OCI-LY3 (cell line): ENCODE data around the gene TMEM35B.
A peak's percentile ranks its signal among the peaks of the same experiment; 100 is the strongest.
"Not testable (repeated sequence)": the region's sequence is repeated elsewhere in the genome, so short reads cannot be mapped to it uniquely, and the experiment has no call there.

Source experiments
- H2AFZ ChIP-seq: fragments of 200-600, 300-600 bp; shearing (Covaris generic); 2 replicates; pipeline ENCODE4 v1.6.0; 2014; ENCODE audit warnings: antibody characterized with exemption, low read depth, low read length
- H3K27ac ChIP-seq: fragments of 200-600, 300-600 bp; sonication (generic); 2 replicates; pipeline ENCODE4 v1.5.1; 2014; ENCODE audit warnings: mild to moderate bottlenecking, low read length, moderate library complexity, mixed read lengths
- H3K27me3 ChIP-seq: fragments of 200-600, 300-600 bp; sonication (generic); 2 replicates; pipeline ENCODE4 v1.6.1; 2014; ENCODE audit warnings: low read depth, low read length, mixed read lengths
- H3K36me3 ChIP-seq: fragments of 200-600, 300-600 bp; sonication (generic); replicated peaks from 2 replicates; pipeline ENCODE3; 2014; ENCODE audit warnings: low read depth, low read length, mixed read lengths
- H3K4me1 ChIP-seq: fragments of 300-600, 200-600 bp; sonication (generic); 2 replicates; pipeline ENCODE4 v1.6.1; 2014; ENCODE audit warnings: low read length, mixed read lengths
- H3K4me2 ChIP-seq: fragments of 200-600, 300-600 bp; sonication (generic); 2 replicates; pipeline ENCODE4 v1.6.1; 2014; ENCODE audit warnings: low read length, mixed read lengths
- H3K4me3 ChIP-seq: fragments of 300-600, 200-600 bp; sonication (generic); 2 replicates; pipeline ENCODE4 v1.5.1; 2014; ENCODE audit warnings: antibody characterized with exemption, mild to moderate bottlenecking, low read length, moderate library complexity
- H3K79me2 ChIP-seq: fragments of 300-600, 200-600 bp; shearing (Covaris generic); 2 replicates; pipeline ENCODE4 v1.6.1; 2014; ENCODE audit warnings: mild to moderate bottlenecking, low read length, mixed read lengths
- H3K9ac ChIP-seq: fragments of 300-600, 200-600 bp; shearing (Covaris generic); 2 replicates; pipeline ENCODE4 v1.6.0; 2014; ENCODE audit warnings: mild to moderate bottlenecking, low read length, moderate library complexity
- H3K9me3 ChIP-seq: fragments of 200-600, 300-600 bp; shearing (Covaris generic); 2 replicates; pipeline ENCODE4 v1.6.1; 2014; ENCODE audit warnings: low read length, mixed read lengths; ENCODE audit not compliant: insufficient read depth
- H4K20me1 ChIP-seq: fragments of 200-600, 300-600 bp; sonication (generic); 2 replicates; pipeline ENCODE4 v1.6.1; 2016; ENCODE audit warnings: low read length, mixed read lengths; ENCODE audit not compliant: insufficient read depth
- EZH2phosphoT487 ChIP-seq: fragments of 200-600 bp; shearing (Covaris generic); IDR thresholded peaks from 2 replicates; pipeline ENCODE4 v1.6.1; 2018; ENCODE audit warnings: antibody characterized with exemption, mixed run types, low read depth
- TF ChIP-seq, protein P1 (sequence below): fragments of 200-600, 300-600 bp; sonication (generic); IDR thresholded peaks from 2 replicates; pipeline ENCODE4 v1.5.1; 2014; ENCODE audit warnings: antibody characterized with exemption, low read length, low read depth

TMEM35B gene

DNA sequence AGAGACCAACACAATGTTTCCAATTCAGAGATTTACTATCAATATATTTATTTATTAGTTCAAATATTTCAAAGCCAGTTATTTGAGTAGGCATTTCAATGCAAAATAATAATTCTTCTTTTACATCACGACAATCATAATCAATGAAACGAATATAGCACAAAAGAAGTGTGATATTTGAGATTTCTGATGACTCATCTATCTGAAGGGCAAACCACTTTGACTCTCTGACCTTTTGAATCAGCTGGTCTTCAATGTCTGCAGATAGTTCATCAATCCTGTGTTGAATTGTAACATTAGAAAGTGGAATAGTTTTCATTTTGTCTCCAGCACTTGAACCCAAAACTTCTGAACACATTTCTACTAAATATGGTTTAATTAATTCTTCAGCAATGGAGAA, 3.0 kb upstream of the TMEM35B start:
- H3K4me1 ChIP-seq = peaks cover 8% of the 10 kb centered on the region
- no peak overlapping the region for H3K4me3 ChIP-seq
- no peak overlapping the region for H2AFZ ChIP-seq
- no peak overlapping the region for H3K4me2 ChIP-seq
- no peak overlapping the region for H3K9ac ChIP-seq
- no peaks in the 10 kb centered on the region for H3K27me3 ChIP-seq
- no peak overlapping the region for H3K27ac ChIP-seq
- no peaks in the 10 kb centered on the region for H4K20me1 ChIP-seq
- no peaks in the 10 kb centered on the region for H3K9me3 ChIP-seq
- no peaks in the 10 kb centered on the region for H3K36me3 ChIP-seq
- TF ChIP-seq EZH2phosphoT487 = no peak
- TF ChIP-seq, protein P1, sequence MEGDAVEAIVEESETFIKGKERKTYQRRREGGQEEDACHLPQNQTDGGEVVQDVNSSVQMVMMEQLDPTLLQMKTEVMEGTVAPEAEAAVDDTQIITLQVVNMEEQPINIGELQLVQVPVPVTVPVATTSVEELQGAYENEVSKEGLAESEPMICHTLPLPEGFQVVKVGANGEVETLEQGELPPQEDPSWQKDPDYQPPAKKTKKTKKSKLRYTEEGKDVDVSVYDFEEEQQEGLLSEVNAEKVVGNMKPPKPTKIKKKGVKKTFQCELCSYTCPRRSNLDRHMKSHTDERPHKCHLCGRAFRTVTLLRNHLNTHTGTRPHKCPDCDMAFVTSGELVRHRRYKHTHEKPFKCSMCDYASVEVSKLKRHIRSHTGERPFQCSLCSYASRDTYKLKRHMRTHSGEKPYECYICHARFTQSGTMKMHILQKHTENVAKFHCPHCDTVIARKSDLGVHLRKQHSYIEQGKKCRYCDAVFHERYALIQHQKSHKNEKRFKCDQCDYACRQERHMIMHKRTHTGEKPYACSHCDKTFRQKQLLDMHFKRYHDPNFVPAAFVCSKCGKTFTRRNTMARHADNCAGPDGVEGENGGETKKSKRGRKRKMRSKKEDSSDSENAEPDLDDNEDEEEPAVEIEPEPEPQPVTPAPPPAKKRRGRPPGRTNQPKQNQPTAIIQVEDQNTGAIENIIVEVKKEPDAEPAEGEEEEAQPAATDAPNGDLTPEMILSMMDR = no peak
- H3K79me2 ChIP-seq = peaks cover 10% of the 10 kb centered on the region

DNA sequence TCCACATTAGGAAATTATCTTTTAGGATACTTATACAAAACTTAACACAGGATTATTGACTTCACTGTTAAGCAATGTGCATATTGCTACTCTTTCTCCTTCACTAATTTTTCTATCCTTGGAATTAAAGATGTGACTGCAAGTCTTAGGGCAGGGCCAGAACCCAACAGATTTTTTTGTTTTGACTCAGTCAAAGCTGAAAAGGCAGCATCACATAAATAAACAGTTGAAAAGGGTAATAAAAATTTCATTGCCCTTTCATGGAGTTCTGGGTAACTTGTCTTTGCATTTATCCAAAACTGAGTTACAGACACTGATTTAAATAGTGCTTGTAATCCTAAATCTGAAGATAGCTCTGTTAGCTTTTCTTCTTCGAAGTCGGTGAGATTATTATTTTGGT, 1.9 kb upstream of the TMEM35B start:
- Histone ChIP-seq H2AFZ (no peak overlapping the region), H3K27ac (no peak overlapping the region), H3K4me2 (no peak overlapping the region), H3K36me3 (no peaks in the 10 kb centered on the region), H3K4me3 (no peak overlapping the region), H3K9ac (no peak overlapping the region), H3K27me3 (no peaks in the 10 kb centered on the region), H3K9me3 (no peaks in the 10 kb centered on the region), H4K20me1 (no peaks in the 10 kb centered on the region), H3K4me1 (peaks cover 8% of the 10 kb centered on the region), H3K79me2 (peaks cover 10% of the 10 kb centered on the region)
- TF ChIP-seq, protein P1 = no peak
- TF ChIP-seq EZH2phosphoT487 = no peak

DNA sequence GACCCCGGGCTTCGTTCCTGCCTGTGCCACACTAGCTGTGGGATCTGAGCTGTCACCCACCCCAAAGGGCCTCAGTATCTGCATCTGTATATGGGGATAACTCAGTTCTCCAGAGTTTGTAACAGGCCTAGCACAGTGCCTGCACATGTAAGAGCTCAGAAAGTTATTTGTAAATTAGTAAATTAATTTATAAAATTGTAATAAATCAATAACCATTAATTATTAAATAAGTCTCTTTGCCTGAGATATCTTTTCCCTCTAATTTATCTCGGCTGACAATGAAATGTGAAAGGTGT, 410 bp upstream of the TMEM35B start:
- H3K36me3 ChIP-seq, H3K27me3 ChIP-seq, H4K20me1 ChIP-seq, H3K9me3 ChIP-seq, H3K79me2 ChIP-seq: not testable (repeated sequence)
- peak overlapping the region; percentile 48; the same call in 1 of the 2 replicates for H3K27ac ChIP-seq
- H3K4me2 ChIP-seq = peak overlapping the region; percentile 91
- H3K4me1 ChIP-seq = peaks cover 14% of the 10 kb centered on the region
- H3K9ac ChIP-seq = peak overlapping the region; percentile 90
- peak overlapping the region; percentile 81 for H3K4me3 ChIP-seq
- H2AFZ ChIP-seq = peak overlapping the region; percentile 62; the same call in 1 of the 2 replicates

DNA sequence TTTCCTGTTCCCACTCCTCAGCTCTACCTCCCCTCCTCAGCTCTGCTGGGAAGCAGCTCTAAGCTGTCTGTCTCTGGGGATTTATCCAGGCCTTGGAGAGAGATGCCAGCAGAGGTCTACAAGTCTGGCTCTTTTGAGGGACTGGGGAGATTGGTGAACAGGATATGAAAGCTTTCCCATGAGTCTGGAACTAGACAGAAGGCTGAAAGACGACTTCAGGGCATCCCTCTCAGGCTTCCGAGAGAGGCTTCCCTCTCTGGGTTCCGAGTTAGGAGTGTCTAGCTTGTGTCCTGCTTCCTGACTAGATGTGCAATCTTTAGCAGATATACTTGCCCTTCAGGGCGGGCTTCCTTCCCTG, 733 bp downstream of the TMEM35B start:
- Histone ChIP-seq H3K36me3 (peaks cover 9% of the 10 kb centered on the region), H3K4me3 (peak overlapping the region; percentile 81), H2AFZ (no peak overlapping the region), H3K4me2 (peak overlapping the region; percentile 91), H3K4me1 (peaks cover 15% of the 10 kb centered on the region), H3K9ac (peak overlapping the region; percentile 90), H3K9me3 (no peaks in the 10 kb centered on the region), H3K27me3 (no peaks in the 10 kb centered on the region), H4K20me1 (no peaks in the 10 kb centered on the region), H3K79me2 (peaks cover 10% of the 10 kb centered on the region), H3K27ac (no peak overlapping the region)
- TF ChIP-seq, protein P1 = no peak
- TF ChIP-seq EZH2phosphoT487 = no peak

DNA sequence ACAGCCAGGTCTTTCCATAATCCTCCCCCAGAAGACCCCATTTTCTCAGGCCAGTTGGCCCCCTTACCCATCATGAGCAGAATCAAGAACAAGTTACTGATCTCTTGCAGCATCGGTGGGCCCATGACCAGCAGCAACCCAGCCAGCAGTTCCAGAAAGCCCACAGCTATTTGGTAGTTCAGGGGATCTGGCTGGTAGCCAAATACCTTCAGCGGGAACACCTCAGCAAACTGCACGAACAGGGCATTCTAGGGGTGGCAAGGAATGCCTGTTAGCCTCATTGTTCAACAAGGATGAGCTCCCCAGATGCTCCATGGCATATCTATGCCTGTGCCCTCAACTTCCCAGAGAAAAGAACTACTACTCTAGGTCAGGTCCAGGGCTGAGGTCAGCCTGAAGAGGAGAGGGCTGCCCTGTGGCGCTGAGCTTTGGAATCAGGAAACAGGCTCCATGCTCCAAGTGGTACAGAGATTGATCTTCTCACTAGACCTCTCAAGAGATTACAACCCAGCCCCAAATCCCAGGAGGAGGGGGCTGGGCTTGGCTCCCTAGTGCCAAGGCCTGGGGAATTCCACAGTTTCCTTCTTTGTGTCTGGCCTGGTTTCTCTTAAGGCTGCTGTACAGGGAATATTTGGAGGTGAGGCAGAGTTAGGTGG, 1.3 kb downstream of the TMEM35B start:
- Histone ChIP-seq H3K27ac (no peak overlapping the region), H3K9me3 (no peaks in the 10 kb centered on the region), H3K4me3 (peak overlapping the region; percentile 81), H3K4me2 (peak overlapping the region; percentile 91), H3K36me3 (peaks cover 9% of the 10 kb centered on the region), H3K79me2 (peaks cover 10% of the 10 kb centered on the region), H3K4me1 (peaks cover 15% of the 10 kb centered on the region), H4K20me1 (no peaks in the 10 kb centered on the region), H3K9ac (peak overlapping the region; percentile 90), H3K27me3 (no peaks in the 10 kb centered on the region), H2AFZ (no peak overlapping the region)
- TF ChIP-seq, protein P1 = no peak
- no peak for TF ChIP-seq EZH2phosphoT487
